ENCODE results near the gene MAML3. TPM values are rescaled to one million over a fixed set of nuclear protein-coding genes. Genes with fewer than 3 reads are reported as not detected.

MAML3 gene
- total RNA-seq, 1 donor from 2014 or later: 21.8 TPM

- Mint-ChIP-seq H3K9me3 (no peaks in the 10 kb centered on the region), H3K27ac (no peak overlapping the region), H3K4me3 (no peak overlapping the region), H3K4me1 (ENCODE audit: unreplicated experiment) (peaks cover 5% of the 10 kb centered on the region), H3K27me3 (no peaks in the 10 kb centered on the region), H3K36me3 (no peaks in the 10 kb centered on the region)
- TF ChIP-seq CTCF (conservative IDR thresholded peaks at IDR 0.05): no peak
- no peak for DNase-seq (ENCODE audit: extremely low spot score, unreplicated experiment)
Measured at GRCh38 chr4:140187316-140187695, 33.3 kb upstream of the MAML3 start.

- DNase-seq (ENCODE audit: extremely low spot score, unreplicated experiment): no peak
- Mint-ChIP-seq H3K4me3 (no peak overlapping the region), H3K4me1 (ENCODE audit: unreplicated experiment) (peaks cover 5% of the 10 kb centered on the region), H3K27ac (no peak overlapping the region), H3K9me3 (no peaks in the 10 kb centered on the region), H3K27me3 (no peaks in the 10 kb centered on the region), H3K36me3 (no peaks in the 10 kb centered on the region)
- TF ChIP-seq CTCF (conservative IDR thresholded peaks at IDR 0.05): no peak
Measured at GRCh38 chr4:140186651-140187315, 32.8 kb upstream of the MAML3 start.

GRCh38 chr4:140186082-140186438, 32.1 kb upstream of the MAML3 start:
- Mint-ChIP-seq H3K27me3 (no peaks in the 10 kb centered on the region), H3K9me3 (no peaks in the 10 kb centered on the region), H3K4me1 (ENCODE audit: unreplicated experiment) (peaks cover 5% of the 10 kb centered on the region), H3K4me3 (no peak overlapping the region), H3K36me3 (no peaks in the 10 kb centered on the region), H3K27ac (no peak overlapping the region)
- no peak for DNase-seq (ENCODE audit: extremely low spot score, unreplicated experiment)
- no peak for TF ChIP-seq CTCF (conservative IDR thresholded peaks at IDR 0.05)

GRCh38 chr4:140185412-140186081, 31.6 kb upstream of the MAML3 start:
- H3K27ac Mint-ChIP-seq: no peak overlapping the region
- H3K9me3 Mint-ChIP-seq: no peaks in the 10 kb centered on the region
- H3K4me3 Mint-ChIP-seq: no peak overlapping the region
- no peak for TF ChIP-seq CTCF (conservative IDR thresholded peaks at IDR 0.05)
- peaks cover 5% of the 10 kb centered on the region for H3K4me1 Mint-ChIP-seq (ENCODE audit: unreplicated experiment)
- DNase-seq (ENCODE audit: extremely low spot score, unreplicated experiment): no peak
- no peaks in the 10 kb centered on the region for H3K36me3 Mint-ChIP-seq
- no peaks in the 10 kb centered on the region for H3K27me3 Mint-ChIP-seq

GRCh38 chr4:140183270-140183669, 29.3 kb upstream of the MAML3 start:
- Mint-ChIP-seq H3K36me3 (no peaks in the 10 kb centered on the region), H3K4me3 (no peak overlapping the region)

More at GRCh38 chr4:140183270-140183669, 29.3 kb upstream of the MAML3 start:
- Mint-ChIP-seq H3K27ac (no peak overlapping the region), H3K9me3 (no peaks in the 10 kb centered on the region), H3K4me1 (ENCODE audit: unreplicated experiment) (no peaks in the 10 kb centered on the region), H3K27me3 (no peaks in the 10 kb centered on the region)
- no peak for DNase-seq (ENCODE audit: extremely low spot score, unreplicated experiment)
- TF ChIP-seq CTCF (conservative IDR thresholded peaks at IDR 0.05): no peak
